GM18505 (cell line): Measurements from ENCODE around the gene CUTC.

Experiments used
- ATAC-seq: cut with Tn5 transposase; IDR thresholded peaks from one replicate; pipeline ENCODE4 v1.9.1; 2021; ENCODE audit not compliant: unreplicated experiment
- POLR2A ChIP-seq: IDR thresholded peaks from 4 replicates; pipeline ENCODE4 v1.6.1; 2011; ENCODE audit warnings: borderline replicate concordance; ENCODE audit not compliant: insufficient read depth, insufficient read length; ENCODE audit errors: extremely low read depth

CUTC gene

DNA sequence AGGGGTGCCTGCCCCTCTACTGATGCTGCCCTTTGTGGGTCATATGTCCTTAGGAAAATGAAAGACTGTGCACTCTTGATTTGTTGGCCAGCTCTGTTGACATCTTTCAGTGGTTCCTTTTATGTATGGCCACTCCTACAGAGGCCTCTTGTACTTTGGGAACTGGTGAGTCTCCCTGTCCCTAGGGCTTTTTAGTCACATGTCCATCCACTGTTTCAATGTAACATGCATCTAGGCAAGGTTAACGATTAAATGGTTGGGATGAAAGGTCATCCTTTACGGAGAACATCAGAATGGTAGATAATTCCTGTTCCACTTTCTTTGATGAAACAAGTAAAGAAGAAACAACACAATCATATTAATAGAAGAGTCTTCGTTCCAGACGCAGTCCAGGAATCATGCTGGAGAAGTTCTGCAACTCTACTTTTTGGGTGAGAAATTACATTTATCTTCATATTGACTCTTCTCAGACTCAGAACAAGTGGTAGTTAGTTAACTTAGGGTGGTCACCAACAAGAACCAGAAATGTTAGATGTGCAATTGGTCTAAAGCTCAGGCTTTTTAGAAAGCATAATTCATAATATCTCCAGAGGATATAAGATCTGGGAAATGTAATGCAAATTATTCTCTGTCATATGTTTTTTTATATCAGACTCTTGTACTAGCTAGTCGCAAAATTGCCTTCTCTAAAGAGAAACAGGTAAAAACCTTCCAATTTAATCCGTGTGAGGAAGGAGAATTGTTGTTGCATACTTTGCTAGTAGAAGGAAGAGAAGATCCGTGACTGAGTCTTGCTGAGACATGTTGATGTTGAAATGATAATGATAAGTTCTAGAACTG is 50.6 kb downstream of the CUTC start, which contains the start of gene ABCC2:
ABCC2 (plus strand) TSS at position 194 of the 840 bp plus-strand sequence; CDS start at position 399, 205 bp downstream.
- no peak for ATAC-seq
- no peak for TF ChIP-seq POLR2A

DNA sequence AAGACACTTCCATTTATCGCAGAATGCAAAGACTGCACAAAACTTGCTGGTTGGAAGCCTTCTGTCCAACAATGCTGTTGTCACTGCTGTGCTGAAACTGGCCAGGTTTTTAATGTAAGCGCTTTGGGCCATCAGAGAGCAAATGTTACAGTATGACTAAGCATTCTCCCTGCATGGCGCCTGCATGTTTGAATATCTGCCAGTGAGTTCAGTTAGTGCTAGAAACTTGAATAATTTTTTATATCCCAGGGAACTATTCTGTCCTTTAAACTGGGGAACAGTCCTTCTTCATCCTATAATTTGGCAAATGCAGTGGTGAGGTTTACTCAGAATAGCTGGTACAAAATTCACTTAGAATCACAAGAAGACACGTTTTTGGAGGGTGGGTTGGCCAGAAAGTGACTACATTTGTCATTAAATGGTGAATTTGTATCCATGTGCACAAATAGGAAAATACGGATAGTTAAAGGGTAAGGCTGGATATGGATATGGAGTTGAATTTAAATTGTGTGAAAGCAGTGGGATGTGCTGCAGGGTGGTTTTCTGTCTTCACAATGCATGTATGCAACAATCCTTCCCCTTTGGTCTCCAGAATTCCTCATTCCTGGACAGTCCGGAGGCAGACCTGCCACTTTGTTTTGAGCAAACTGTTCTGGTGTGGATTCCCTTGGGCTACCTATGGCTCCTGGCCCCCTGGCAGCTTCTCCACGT is 52.1 kb downstream of the CUTC start:
- ATAC-seq = no peak
- TF ChIP-seq POLR2A = no peak

DNA sequence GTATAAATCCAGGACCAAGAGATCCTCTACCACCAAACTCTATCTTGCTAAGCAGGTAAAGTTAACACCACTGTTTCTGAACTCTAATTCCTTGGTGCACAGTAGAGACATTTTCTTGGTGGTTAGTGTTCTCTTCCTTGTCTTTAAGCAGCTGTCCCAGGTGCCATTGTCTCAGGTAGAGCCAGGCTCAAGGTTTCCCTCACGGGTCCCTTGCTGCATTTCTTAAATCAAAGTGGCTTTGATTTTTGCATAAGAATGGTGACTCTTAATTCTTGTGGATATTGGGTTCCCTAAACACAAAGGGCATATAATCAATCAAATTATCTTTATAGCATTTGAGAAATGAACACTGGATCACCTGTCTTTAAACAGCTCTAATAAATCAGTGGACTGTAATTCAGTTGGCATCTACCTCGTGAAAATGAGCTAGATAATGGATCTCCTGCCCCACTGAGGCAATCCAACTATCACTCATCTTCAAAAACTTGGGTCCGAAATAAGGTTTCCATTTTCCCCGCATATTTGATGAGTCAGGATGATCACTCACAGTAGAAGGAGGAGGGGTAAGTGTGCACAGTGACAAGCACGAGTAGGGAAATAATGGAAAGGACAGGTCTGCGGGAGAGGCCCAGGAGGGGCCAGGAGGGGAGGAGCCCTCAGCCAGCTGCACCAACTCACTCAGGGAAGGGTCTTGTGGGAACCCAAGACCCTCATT is 52.9 kb downstream of the CUTC start:
- no peak for ATAC-seq
- no peak for TF ChIP-seq POLR2A

- no peak for ATAC-seq
- no peak for TF ChIP-seq POLR2A
These were observed 53.6 kb downstream of the CUTC start for GRCh38 chr10:99785646-99786045.

DNA sequence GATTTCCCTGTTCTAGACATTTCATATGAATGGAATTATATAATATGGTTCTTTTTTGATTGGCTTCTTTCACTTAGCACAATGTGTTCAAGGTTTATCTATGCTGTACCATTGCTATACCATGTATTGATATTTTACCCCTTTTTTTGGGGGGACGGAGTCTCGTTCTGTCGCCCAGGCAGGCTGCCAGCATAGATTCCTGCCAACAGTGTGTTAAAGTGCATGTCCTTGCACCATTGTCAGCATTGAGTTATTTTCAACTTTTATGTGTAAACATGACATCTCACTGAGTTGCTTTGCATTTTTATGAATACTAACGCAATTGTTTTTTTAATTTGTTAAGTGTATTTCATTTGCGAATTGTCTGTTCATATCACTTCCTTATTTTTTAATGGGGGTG is 55.3 kb downstream of the CUTC start:
- no peak for TF ChIP-seq POLR2A
- ATAC-seq = no peak

GRCh38 chr10:99787782-99788445 is 55.9 kb downstream of the CUTC start:
- ATAC-seq = no peak
- no peak for TF ChIP-seq POLR2A

DNA sequence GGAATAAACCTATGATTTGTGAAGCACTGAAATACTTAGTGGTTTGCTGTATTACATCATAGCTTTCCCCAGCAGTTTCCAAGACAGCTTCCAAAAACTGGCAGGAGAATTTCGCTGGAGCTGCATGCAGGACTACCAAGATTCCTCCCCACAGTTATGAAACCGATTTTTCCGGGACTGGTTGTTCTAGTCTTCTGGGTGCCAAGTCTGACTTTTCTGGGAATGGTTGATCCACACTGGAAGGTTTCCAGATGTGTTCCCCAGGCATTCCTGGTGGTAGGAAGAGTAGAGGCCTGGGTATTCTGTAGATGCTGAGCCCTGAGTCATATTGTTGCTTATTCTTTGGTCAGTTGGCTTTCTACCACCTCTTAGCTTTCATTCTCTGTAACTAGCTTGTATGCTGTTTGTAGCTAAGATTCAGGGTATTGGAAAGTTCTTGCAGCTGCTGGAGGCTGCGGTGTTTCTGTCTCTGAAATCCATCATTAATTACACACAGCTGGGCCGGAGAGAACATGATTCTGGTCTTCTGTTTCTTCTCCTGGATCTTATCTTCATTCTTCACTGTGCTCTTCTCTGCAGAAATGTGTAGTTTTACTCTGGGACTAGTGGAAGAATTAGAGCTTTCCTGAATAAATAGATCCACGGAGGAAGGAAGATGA is 56.7 kb downstream of the CUTC start:
- TF ChIP-seq POLR2A = no peak
- no peak for ATAC-seq

- no peak for TF ChIP-seq POLR2A
- ATAC-seq = no peak
These were observed 59.8 kb downstream of the CUTC start for GRCh38 chr10:99791831-99792230.

DNA sequence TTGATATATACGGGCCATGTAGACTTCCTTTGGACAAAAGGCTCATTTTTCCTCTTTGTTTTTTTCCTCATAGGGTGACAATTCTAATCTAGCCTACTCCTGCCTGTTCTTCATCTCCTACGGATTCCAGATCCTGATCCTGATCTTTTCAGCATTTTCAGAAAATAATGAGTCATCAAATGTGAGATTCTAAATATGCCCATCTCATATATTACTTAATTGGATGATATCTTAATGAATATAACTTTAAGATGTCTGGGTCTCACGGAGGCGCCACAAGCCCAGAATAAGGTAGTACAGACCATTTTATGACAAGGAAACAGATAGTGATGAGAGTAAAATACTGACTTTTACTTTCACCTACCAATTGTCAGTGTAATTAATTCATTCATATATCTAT is 61.8 kb downstream of the CUTC start:
- TF ChIP-seq POLR2A = no peak
- no peak for ATAC-seq

DNA sequence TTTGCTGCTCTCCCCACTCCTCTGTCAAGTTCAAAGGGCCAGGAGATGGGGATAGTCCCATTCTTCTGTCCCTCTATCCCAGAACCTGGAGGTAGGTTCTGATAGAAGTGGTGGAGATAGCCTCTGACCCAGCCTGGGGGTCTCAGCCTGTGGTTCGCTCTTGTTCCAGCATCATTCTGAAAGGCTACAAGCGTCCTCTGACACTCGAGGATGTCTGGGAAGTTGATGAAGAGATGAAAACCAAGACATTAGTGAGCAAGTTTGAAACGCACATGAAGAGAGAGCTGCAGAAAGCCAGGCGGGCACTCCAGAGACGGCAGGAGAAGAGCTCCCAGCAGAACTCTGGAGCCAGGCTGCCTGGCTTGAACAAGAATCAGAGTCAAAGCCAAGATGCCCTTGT is 64.9 kb downstream of the CUTC start:
- no peak for ATAC-seq
- no peak for TF ChIP-seq POLR2A

DNA sequence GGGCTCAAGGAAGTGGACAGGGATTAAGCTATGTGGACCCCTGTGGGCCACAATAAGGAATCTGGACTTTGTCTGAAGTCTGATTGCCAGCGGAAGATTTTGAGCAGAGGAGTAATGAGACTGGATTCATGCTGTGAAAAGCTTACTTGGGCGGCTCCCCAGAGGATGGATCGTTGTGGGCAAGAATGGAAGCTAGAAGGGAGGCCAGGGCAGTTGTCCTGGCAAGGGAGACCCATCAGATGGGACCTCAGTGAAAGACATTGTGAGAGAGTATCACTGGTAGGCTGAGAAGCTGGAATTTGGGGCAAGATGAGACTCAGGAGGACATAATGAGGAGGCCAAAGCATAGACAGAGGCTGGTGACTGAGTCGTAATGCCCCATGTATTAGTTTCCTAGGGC is 66.0 kb downstream of the CUTC start:
- no peak for ATAC-seq

DNA sequence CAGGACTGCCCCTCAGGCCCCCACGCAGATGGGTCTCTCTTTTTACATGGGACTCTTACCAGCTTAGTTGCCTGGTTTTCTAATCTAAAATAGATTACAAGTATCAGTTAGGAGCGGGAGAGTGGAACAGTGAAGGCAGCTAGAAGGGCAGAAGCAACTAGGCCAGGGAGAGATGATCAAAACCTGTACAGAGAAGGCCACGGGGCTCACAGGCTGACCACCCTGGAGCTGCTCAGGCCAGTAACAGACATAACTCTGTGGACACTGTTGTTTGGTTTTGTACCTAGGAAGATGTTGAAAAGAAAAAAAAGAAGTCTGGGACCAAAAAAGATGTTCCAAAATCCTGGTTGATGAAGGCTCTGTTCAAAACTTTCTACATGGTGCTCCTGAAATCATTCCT is 66.9 kb downstream of the CUTC start:
- no peak for ATAC-seq
- no peak for TF ChIP-seq POLR2A

More for the DNA sequence above, 66.0 kb downstream of the CUTC start:
- TF ChIP-seq POLR2A = no peak
